ENCODE data around the gene C1QC.

- TF ChIP-seq EZH2phosphoT487 (IDR thresholded peaks at IDR 0.05; ENCODE audit: borderline replicate concordance, low read length) (no peak), CTCF (IDR thresholded peaks at IDR 0.05; ENCODE audit: low read depth, low read length, poor library complexity, severe bottlenecking) (no peak)
These were observed 42.2 kb downstream of the C1QC start for GRCh38 chr1:22685591-22686059.
